Epithelial cell of prostate (primary cell): Measurements from ENCODE around the gene SLC4A2.
"Not testable (repeated sequence)": the region's sequence is repeated elsewhere in the genome, so short reads cannot be mapped to it uniquely, and the experiment has no call there.

Experiments
- DNase-seq: peaks from one replicate; pipeline ENCODE4 v3.0.0-alpha.2; 2011; ENCODE audit warnings: low read depth, low spot score
- H3K27ac ChIP-seq: fragments of 450-650 bp; 2 replicates; pipeline ENCODE4 v1.5.1; 2017; ENCODE audit warnings: mild to moderate bottlenecking

The SLC4A2 gene

DNA sequence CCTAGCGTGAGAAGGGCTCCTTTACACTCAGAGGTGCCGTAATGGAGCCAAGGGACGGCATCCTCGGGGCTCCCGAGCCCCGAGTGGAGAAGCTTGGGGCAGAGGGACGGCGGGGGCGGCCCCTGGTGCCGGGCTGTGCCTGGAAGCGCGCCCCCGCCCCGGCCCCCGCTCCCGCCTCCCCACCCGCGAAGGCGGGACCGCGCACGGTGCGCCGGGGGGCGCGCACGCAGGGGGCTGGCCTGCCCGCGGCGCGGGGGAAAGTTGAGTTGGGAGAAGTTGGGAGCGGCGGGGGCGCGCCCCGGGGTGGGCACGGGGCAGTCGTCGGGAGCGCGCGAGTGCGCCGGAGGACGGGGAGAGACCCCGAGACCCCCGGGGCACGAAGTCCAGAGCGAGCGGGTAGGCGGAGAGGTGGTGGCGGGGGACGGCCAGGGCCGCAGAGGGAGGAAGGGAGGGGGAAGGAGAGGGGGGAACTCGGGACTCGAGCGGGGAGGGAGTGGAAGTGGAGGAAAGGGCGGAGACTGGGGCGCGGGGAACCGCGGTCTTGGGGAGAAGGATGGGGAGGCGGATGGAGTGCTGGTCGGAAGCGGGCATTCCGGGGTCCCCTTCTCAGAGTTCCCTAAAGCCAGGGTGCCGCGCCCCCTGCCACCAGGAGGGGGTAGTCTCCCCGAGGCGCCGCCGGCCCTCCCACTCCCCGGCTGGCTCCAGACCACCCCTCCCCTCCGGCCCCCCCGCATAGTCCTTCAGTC, at the start of gene SLC4A2:
Gene SLC4A2 (plus strand): TSS at position 223 of the 746 bp plus-strand sequence. CDS start 2,399 bp downstream, outside the sequence.
- H3K27ac ChIP-seq: peak within 1 kb of the TSS; percentile 94
- no peak for DNase-seq

DNA sequence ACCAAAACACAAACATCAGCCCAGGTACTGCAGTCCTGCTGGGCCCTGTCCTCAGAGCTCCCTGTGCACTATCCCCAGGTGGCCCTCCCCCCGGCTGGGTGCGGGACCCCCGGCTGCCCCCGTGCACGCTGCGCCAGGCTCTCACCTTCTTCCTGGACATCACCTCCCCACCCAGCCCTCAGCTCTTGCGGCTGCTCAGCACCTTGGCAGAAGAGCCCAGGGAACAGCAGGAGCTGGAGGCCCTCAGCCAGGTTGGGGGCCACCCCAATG, 49.4 kb upstream of the SLC4A2 start:
- no peak for DNase-seq
- no peak overlapping the region for H3K27ac ChIP-seq

DNA sequence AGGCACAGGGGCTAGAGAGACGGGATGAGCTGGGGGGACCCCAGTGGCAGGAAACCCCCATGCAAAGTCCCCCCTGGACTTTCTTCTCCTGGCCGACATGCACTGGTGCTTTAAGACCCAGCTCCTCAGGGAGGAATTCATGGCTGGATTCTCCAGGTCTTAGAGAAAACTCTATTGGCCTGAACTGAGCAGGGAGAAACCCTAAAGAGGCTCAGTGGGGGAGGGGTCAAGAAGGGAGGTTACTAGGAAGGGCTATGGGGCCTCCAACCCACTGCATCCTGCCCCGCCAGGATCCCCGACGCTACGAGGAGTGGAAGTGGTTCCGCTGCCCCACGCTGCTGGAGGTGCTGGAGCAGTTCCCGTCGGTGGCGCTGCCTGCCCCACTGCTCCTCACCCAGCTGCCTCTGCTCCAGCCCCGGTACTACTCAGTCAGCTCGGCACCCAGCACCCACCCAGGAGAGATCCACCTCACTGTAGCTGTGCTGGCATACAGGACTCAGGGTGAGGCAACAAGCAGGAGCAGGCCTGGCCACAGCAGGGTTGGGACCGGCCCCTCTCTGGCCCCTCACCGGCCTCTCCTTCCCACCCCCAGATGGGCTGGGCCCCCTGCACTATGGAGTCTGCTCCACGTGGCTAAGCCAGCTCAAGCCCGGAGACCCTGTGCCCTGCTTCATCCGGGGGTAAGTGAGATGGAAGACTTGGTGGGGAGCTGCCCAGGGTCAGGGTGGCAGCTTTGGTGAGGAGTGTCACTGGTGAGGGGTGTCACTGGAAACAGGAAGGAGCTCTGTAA, 48.9 kb upstream of the SLC4A2 start:
- DNase-seq: no peak
- no peak overlapping the region for H3K27ac ChIP-seq

GRCh38 chr7:151011097-151011409, 48.3 kb upstream of the SLC4A2 start:
- H3K27ac ChIP-seq: no peak overlapping the region

DNA sequence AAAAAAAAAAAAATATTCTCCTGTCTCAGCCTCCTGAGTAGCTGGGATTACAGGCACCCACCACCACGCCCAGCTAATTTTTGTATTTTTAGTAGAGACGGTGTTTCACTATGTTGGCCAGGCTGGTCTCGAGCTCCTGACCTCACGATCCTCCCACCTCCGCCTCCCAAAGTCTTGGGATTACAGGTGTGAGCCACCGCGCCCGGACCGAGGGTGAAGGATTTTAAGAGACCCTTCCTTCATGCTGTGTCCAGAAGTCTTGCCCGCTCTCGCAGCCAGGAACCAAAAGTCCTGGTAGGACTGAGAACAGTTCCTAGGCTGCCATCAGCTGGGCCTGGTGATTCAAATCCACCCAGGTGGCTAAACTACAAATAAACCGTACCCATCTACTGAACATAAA, 47.8 kb upstream of the SLC4A2 start:
- DNase-seq, H3K27ac ChIP-seq: not testable (repeated sequence)

More at GRCh38 chr7:151011097-151011409, 48.3 kb upstream of the SLC4A2 start:
- DNase-seq: no peak

- no peak overlapping the region for H3K27ac ChIP-seq
- DNase-seq: no peak
These were observed 47.2 kb upstream of the SLC4A2 start for GRCh38 chr7:151012031-151012692.

- no peak for DNase-seq
- no peak overlapping the region for H3K27ac ChIP-seq
These were observed 46.5 kb upstream of the SLC4A2 start for GRCh38 chr7:151012911-151013347.

DNA sequence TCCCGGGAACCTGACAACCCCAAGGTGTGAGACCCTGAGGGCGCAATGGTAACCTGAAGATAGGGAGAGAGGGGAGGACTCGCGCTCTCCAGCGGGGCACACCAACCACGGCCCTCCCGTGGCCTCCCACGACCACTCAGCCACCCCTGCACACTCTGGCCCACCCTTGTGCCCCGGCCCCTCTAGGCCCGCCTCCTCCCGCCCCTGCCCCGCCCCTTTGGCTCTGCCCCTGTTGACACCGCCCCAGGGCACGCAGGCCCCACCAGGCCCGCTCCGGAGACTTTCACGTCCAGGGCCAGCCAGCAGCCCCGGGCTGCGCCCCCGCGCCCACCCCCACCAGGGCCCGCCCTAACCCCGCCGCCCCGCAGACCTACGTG, 46.0 kb upstream of the SLC4A2 start:
- no peak overlapping the region for H3K27ac ChIP-seq
- DNase-seq: no peak

- DNase-seq: no peak
- H3K27ac ChIP-seq: no peak overlapping the region
These were observed 45.5 kb upstream of the SLC4A2 start for GRCh38 chr7:151013733-151014497.

DNA sequence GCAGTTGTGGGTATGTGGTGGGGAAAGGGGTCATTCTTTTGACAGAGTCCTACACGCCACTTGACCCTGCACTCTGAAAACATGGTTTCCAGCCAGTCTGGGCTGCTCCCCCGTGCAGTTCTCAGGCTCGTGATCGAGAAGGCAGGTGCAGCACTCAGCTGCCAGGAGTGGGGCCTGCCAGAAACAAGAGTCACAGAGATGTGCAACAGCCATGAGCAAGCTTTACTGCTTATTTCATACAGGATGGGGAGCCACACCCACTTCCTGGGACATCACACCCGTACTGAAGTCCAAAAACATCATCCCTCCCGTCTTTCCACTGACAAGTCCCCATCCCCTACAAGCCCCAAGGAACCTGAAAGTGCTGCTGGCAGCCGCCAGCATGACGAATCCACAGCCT, 44.4 kb upstream of the SLC4A2 start:
- H3K27ac ChIP-seq: no peak overlapping the region
- DNase-seq: no peak

- no peak overlapping the region for H3K27ac ChIP-seq
These were observed 43.4 kb upstream of the SLC4A2 start for GRCh38 chr7:151015967-151016366.

GRCh38 chr7:151016505-151016904, 42.9 kb upstream of the SLC4A2 start:
- no peak for DNase-seq

More at GRCh38 chr7:151015967-151016366, 43.4 kb upstream of the SLC4A2 start:
- DNase-seq: no peak

DNA sequence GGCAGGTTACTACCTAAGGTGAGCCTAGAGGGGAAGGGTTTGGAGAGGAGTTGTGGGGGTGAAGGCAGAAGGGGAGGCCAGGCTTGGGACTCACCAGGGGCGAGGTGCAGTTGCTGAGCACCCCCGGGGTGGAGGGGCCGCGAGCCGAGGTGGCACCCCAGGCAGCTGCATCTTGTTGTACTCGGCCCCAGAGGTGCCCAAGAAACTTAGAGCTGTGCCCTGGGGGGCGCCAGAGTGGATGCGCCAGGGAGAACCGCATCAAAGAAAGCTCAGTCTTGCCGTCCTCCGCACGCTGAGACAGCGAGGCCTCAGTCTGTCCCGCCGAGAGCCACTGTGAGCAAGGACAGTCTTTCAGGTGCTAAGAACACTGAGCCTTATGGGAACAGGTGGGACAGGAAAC, 42.4 kb upstream of the SLC4A2 start:
- no peak overlapping the region for H3K27ac ChIP-seq
- DNase-seq: no peak

More at GRCh38 chr7:151016505-151016904, 42.9 kb upstream of the SLC4A2 start:
- no peak overlapping the region for H3K27ac ChIP-seq

DNA sequence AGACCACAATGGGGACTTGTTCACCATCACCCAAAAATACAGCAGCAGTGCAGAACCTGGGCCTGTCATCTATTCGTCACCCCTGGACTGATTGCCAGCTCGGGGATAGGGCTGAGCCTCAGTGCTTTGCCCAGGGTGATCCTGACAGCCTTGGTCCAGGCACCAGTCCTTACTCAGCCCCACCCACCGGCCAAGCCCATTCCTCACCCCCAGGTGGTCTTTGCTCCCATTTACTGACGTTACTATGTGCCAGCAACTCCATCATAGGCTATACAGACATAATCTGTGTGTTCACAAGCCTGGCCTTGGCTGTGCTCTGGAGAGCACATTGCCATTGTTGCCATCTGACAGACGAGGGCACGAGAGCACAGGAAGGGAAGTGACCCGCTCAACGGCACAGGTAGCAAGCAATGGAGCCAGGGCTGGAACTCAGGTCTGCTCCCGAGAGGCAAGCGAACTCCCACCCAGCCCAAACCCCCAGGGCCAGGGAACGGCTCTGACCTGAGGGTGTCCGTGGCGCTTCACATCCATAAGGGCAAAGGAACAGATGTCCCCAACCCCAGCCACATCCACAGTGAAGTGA, 41.9 kb upstream of the SLC4A2 start:
- no peak overlapping the region for H3K27ac ChIP-seq
- no peak for DNase-seq

DNA sequence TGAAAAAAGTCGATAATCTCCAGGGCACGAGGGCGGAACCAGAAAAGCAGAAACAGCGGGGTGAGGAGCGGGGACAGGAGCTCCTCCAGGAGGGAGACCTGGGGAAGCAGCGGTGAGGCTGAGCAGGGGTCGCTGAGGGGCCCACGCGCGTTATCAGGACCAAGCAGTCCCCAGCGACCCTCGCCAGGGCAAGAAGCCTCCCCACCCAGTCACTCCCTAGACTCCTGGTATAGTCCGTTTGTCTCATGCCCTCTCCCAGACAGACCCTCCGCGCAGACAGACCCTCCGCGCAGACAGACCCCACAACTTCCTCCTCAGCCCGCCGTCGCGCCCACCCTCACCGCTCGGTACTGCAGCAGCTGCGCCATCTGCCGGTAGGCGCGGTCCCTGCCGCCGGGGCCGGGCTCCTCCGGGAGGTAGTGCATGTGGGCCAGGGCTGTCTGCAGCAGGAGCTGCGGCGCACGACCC, 41.4 kb upstream of the SLC4A2 start:
- no peak for DNase-seq

GRCh38 chr7:151018421-151019129, 40.8 kb upstream of the SLC4A2 start:
- DNase-seq: no peak
- H3K27ac ChIP-seq: no peak overlapping the region

More for the DNA sequence above, 41.4 kb upstream of the SLC4A2 start:
- no peak overlapping the region for H3K27ac ChIP-seq

DNA sequence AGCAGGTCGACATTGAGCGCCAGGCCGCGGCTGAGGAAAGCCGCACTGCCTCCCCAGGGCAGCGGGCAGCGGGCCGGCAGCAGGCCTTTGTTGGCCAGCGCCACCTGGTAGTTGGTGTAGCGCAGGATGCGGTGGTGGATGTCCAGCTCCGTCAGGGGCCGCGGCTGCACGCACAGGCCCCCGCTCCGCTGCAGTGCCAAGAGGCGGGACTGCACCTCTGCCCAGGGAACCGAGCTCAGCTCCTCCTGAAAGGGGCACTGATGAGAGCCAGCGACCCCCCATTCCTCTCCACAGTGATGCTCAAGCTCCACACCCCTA, 40.3 kb upstream of the SLC4A2 start:
- DNase-seq: no peak
- no peak overlapping the region for H3K27ac ChIP-seq

GRCh38 chr7:151020231-151020630, 39.2 kb upstream of the SLC4A2 start:
- DNase-seq: no peak
- no peak overlapping the region for H3K27ac ChIP-seq

GRCh38 chr7:151023232-151023631, 36.2 kb upstream of the SLC4A2 start:
- no peak overlapping the region for H3K27ac ChIP-seq
- no peak for DNase-seq
